HG02970 (cell line): ENCODE measurements around the gene LHX3.
"Not testable (repeated sequence)": the region's sequence is repeated elsewhere in the genome, so short reads cannot be mapped to it uniquely, and the experiment has no call there.

ENCODE experiments used
- ATAC-seq: cut with Tn5 transposase; IDR thresholded peaks from one replicate; pipeline ENCODE4 v1.9.1; 2021; ENCODE audit warnings: mild to moderate bottlenecking, moderate library complexity, moderate number of reproducible peaks; ENCODE audit not compliant: unreplicated experiment, low FRiP score

LHX3 gene

GRCh38 chr9:136242918-136243525 is 38.1 kb upstream of the LHX3 start:
- no peak for ATAC-seq

- ATAC-seq, result no peak
Measured at GRCh38 chr9:136242248-136242647, 37.3 kb upstream of the LHX3 start.

GRCh38 chr9:136241542-136241941 is 36.6 kb upstream of the LHX3 start:
- ATAC-seq, result no peak

- no peak for ATAC-seq
Measured at GRCh38 chr9:136240941-136241340, 36.0 kb upstream of the LHX3 start.

- ATAC-seq, result no peak
Measured at GRCh38 chr9:136239983-136240330, 35.0 kb upstream of the LHX3 start.

- ATAC-seq, result no peak
Measured at GRCh38 chr9:136239135-136239982, 34.4 kb upstream of the LHX3 start.

- no peak for ATAC-seq
Measured at GRCh38 chr9:136238342-136238732, 33.4 kb upstream of the LHX3 start.

- ATAC-seq, result no peak
Measured at GRCh38 chr9:136237486-136238341, 32.8 kb upstream of the LHX3 start.

GRCh38 chr9:136236471-136237410 is 31.8 kb upstream of the LHX3 start:
- ATAC-seq, result not testable (repeated sequence)

GRCh38 chr9:136235709-136236455 is 31.0 kb upstream of the LHX3 start:
- no peak for ATAC-seq

GRCh38 chr9:136235171-136235570 is 30.2 kb upstream of the LHX3 start:
- ATAC-seq, result no peak

- no peak for ATAC-seq
Measured at GRCh38 chr9:136234597-136234996, 29.7 kb upstream of the LHX3 start.

GRCh38 chr9:136233868-136234267 is 28.9 kb upstream of the LHX3 start:
- no peak for ATAC-seq

- ATAC-seq, result no peak
Measured at GRCh38 chr9:136233411-136233810, 28.5 kb upstream of the LHX3 start.

- ATAC-seq, result no peak
Measured at GRCh38 chr9:136232969-136233368, 28.0 kb upstream of the LHX3 start.

GRCh38 chr9:136231478-136232297 is 26.8 kb upstream of the LHX3 start:
- no peak for ATAC-seq

GRCh38 chr9:136230773-136231172 is 25.8 kb upstream of the LHX3 start:
- ATAC-seq, result no peak

GRCh38 chr9:136230365-136230764 is 25.4 kb upstream of the LHX3 start:
- no peak for ATAC-seq
